ENCODE results near the gene RCSD1. TPM values are rescaled to one million over a fixed set of nuclear protein-coding genes. Genes with fewer than 3 reads are reported as not detected.

RCSD1 gene
- total and polyA plus RNA-seq, 10 of the 15 experiments (the other 5 are each of a cell fraction or from before 2014, with no cell fraction given), result 11.4 to 78.3 (median 71.6) TPM

GRCh38 chr1:167668108-167668507 lies 38.1 kb downstream of the RCSD1 start (continued):
- TF ChIP-seq TBL1XR1 (IDR thresholded peaks at IDR 0.05; ENCODE audit: low read depth, low read length), result no peak
- TF ChIP-seq USF1 (IDR thresholded peaks at IDR 0.05; ENCODE audit: borderline replicate concordance, extremely low read length, insufficient read depth, low read depth, low read length), result no peak
- no peak for TF ChIP-seq CHD4 (IDR thresholded peaks at IDR 0.05)
- no peak for TF ChIP-seq ZNF24 (IDR thresholded peaks at IDR 0.05)
- no peak for TF ChIP-seq FOXM1 (IDR thresholded peaks at IDR 0.05; ENCODE audit: low read depth, low read length)
- TF ChIP-seq BRCA1 (IDR thresholded peaks at IDR 0.05; ENCODE audit: low read depth, low read length), result no peak
- no peak for TF ChIP-seq REST (IDR thresholded peaks at IDR 0.05; ENCODE audit: low read depth, low read length)
- TF ChIP-seq HCFC1 (IDR thresholded peaks at IDR 0.05; ENCODE audit: low read length), result no peak
- TF ChIP-seq IRF3 (IDR thresholded peaks at IDR 0.05), result no peak
- peak; percentile 37; the same call in 1 of the 2 replicates for TF ChIP-seq SMARCA5 (IDR thresholded peaks at IDR 0.05)
- no peak for TF ChIP-seq PAX8 (IDR thresholded peaks at IDR 0.05)
- TF ChIP-seq CUX1 (IDR thresholded peaks at IDR 0.05; ENCODE audit: insufficient replicate concordance, low read depth, low read length), result no peak
- no peak for TF ChIP-seq NRF1 (conservative IDR thresholded peaks at IDR 0.05; ENCODE audit: low read depth, low read length)
- no peak for TF ChIP-seq LARP7 (IDR thresholded peaks at IDR 0.05)
- no peak for TF ChIP-seq SMAD5 (IDR thresholded peaks at IDR 0.05; ENCODE audit: low read depth)
- TF ChIP-seq WRNIP1 (IDR thresholded peaks at IDR 0.05; ENCODE audit: borderline replicate concordance, low read depth, low read length), result no peak
- TF ChIP-seq ZNF217 (IDR thresholded peaks at IDR 0.05), result peak; percentile 84; the same call in 1 of the 2 replicates
- TF ChIP-seq EED (IDR thresholded peaks at IDR 0.05; ENCODE audit: low read depth), result peak; percentile 73

Data from GM12878 (cell line).